GM23248 (cell line): ENCODE data around the gene PLPP3. TPM values are rescaled to one million over a fixed set of nuclear protein-coding genes. Genes with fewer than 3 reads are reported as not detected.

Source experiments
- DNase-seq: peaks from one replicate; pipeline ENCODE4 v3.0.0-alpha.2; 2015
- H2AFZ ChIP-seq: fragments of 200-600 bp; sonication (generic); 2 replicates; pipeline ENCODE4 v1.6.1; 2016; ENCODE audit warnings: antibody characterized with exemption
- H3F3A ChIP-seq: fragments of 200-600 bp; sonication (generic); 2 replicates; pipeline ENCODE4 v1.6.1; 2016; ENCODE audit warnings: mild to moderate bottlenecking, antibody characterized with exemption, mixed run types; ENCODE audit not compliant: insufficient read depth
- H3K27ac ChIP-seq: fragments of 200-600 bp; sonication (generic); 2 replicates; pipeline ENCODE4 v1.5.1; 2016; ENCODE audit warnings: mild to moderate bottlenecking
- H3K27me3 ChIP-seq: fragments of 200-600 bp; sonication (generic); replicated peaks from 2 replicates; pipeline ENCODE4 v1.6.1; 2016; ENCODE audit warnings: mild to moderate bottlenecking; ENCODE audit not compliant: insufficient read depth
- H3K36me3 ChIP-seq: fragments of 200-600 bp; sonication (generic); 2 replicates; pipeline ENCODE4 v1.6.1; 2016; ENCODE audit warnings: low read depth, mild to moderate bottlenecking
- H3K4me1 ChIP-seq: fragments of 200-600 bp; sonication (generic); 2 replicates; pipeline ENCODE4 v1.6.1; 2016; ENCODE audit warnings: mild to moderate bottlenecking; ENCODE audit not compliant: insufficient read depth
- H3K4me2 ChIP-seq: fragments of 200-600 bp; sonication (generic); one replicate; pipeline ENCODE4 v1.6.1; 2016; ENCODE audit warnings: mild to moderate bottlenecking; ENCODE audit not compliant: unreplicated experiment
- H3K4me3 ChIP-seq: fragments of 200-600 bp; sonication (generic); 2 replicates; pipeline ENCODE4 v1.5.1; 2016; ENCODE audit warnings: mild to moderate bottlenecking
- H3K79me2 ChIP-seq: fragments of 200-600 bp; sonication (generic); 2 replicates; pipeline ENCODE4 v1.6.1; 2016; ENCODE audit warnings: mild to moderate bottlenecking; ENCODE audit not compliant: insufficient read depth
- H3K9ac ChIP-seq: fragments of 200-600 bp; sonication (generic); 2 replicates; pipeline ENCODE4 v1.6.1; 2016; ENCODE audit warnings: mild to moderate bottlenecking
- H3K9me2 ChIP-seq: fragments of 200-600 bp; sonication (generic); 2 replicates; pipeline ENCODE4 v1.6.1; 2016; ENCODE audit warnings: mixed run types, mild to moderate bottlenecking, moderate library complexity; ENCODE audit not compliant: insufficient read depth
- H3K9me3 ChIP-seq: fragments of 200-600 bp; sonication (generic); one replicate; pipeline ENCODE4 v1.6.1; 2017; ENCODE audit warnings: low read depth
- H4K20me1 ChIP-seq: fragments of 200-600 bp; sonication (generic); 2 replicates; pipeline ENCODE4 v1.6.0; 2016; ENCODE audit not compliant: insufficient read depth
- EZH2 ChIP-seq: fragments of 200-600 bp; sonication (generic); IDR thresholded peaks from 2 replicates; pipeline ENCODE4 v1.6.1; 2018; ENCODE audit warnings: antibody characterized with exemption, mild to moderate bottlenecking; ENCODE audit not compliant: insufficient read depth, poor library complexity, severe bottlenecking
- EZH2phosphoT487 ChIP-seq: fragments of 200-600 bp; sonication (generic); IDR thresholded peaks from 2 replicates; pipeline ENCODE4 v1.6.1; 2018; ENCODE audit warnings: antibody characterized with exemption, moderate library complexity, mild to moderate bottlenecking, low read depth; ENCODE audit not compliant: insufficient read depth
- WGBS, 2 experiments: methylation state at CpG; one replicate each; pipeline ENCODE4 v1.1.6; 2015 to 2017; ENCODE audit warnings: low lambda C conversion rate in 2 of 2, low coverage in 1 of 2; ENCODE audit errors: missing lambda C conversion rate in 2 of 2; 5-methylcytosine and 5-hydroxymethylcytosine counted together
- in situ Hi-C: fragments of 300-500 bp; cut with MboI; formaldehyde crosslinking; loops from 2 replicates; pipeline ENCODE4 v1.15.0; 2020
- polyA plus RNA-seq: library from polyadenylated mRNA; unstranded; fragments of >200 nt; fragmentation: Nextera tagmentation; extraction: Ambion mirVana; gene quantifications from 2 replicates; pipeline ENCODE4 v1.2.1, GENCODE V29; 2016
- total RNA-seq: library from RNA; depleted of rRNA; stranded (reverse); fragments of >200 nt; shearing (Covaris generic); gene quantifications from 2 replicates; pipeline ENCODE4 v1.2.3, GENCODE V29; 2014

Gene PLPP3
- total and polyA plus RNA-seq, 2 experiments from 2014 or later = 80.1 to 156 TPM

- H4K20me1 ChIP-seq = peaks cover 9% of the 10 kb centered on the region
- WGBS, 2 experiments = 78% methylated on average over 8 of the region's 8 CpGs
Measured at GRCh38 chr1:56527548-56528302, 51.6 kb downstream of the PLPP3 start.

GRCh38 chr1:56526571-56527174 is 52.7 kb downstream of the PLPP3 start:
- H3K4me3 ChIP-seq = no peak overlapping the region
- TF ChIP-seq EZH2phosphoT487 (no peak), EZH2 (no peak)
- H3K9ac ChIP-seq = no peak overlapping the region
- in situ Hi-C loops = no loop called here
- H3K36me3 ChIP-seq = peaks cover 25% of the 10 kb centered on the region
- 32 to 33% methylated on average over 5 of the region's 5 CpGs for WGBS, 2 experiments
- H3F3A ChIP-seq = peaks cover 32% of the 10 kb centered on the region
- H3K27me3 ChIP-seq = no peaks in the 10 kb centered on the region
- H3K4me2 ChIP-seq = no peak overlapping the region
- no peak overlapping the region for H2AFZ ChIP-seq
- no peaks in the 10 kb centered on the region for H3K9me3 ChIP-seq
- no peak overlapping the region for H3K27ac ChIP-seq
- peaks cover 17% of the 10 kb centered on the region for H3K4me1 ChIP-seq
- DNase-seq = peak; percentile 19
- peaks cover 9% of the 10 kb centered on the region for H4K20me1 ChIP-seq
- H3K79me2 ChIP-seq = peaks cover 69% of the 10 kb centered on the region
- H3K9me2 ChIP-seq = no peaks in the 10 kb centered on the region

More at GRCh38 chr1:56527548-56528302, 51.6 kb downstream of the PLPP3 start:
- Histone ChIP-seq H3K9me2 (no peaks in the 10 kb centered on the region), H3K9ac (no peak overlapping the region), H3K27me3 (no peaks in the 10 kb centered on the region), H3K79me2 (peaks cover 75% of the 10 kb centered on the region), H2AFZ (no peak overlapping the region), H3K9me3 (no peaks in the 10 kb centered on the region), H3K4me1 (peaks cover 17% of the 10 kb centered on the region), H3F3A (peaks cover 32% of the 10 kb centered on the region), H3K4me3 (no peak overlapping the region), H3K36me3 (peaks cover 20% of the 10 kb centered on the region), H3K27ac (no peak overlapping the region), H3K4me2 (no peak overlapping the region)
- TF ChIP-seq EZH2phosphoT487 = no peak
- no peak for TF ChIP-seq EZH2
- no peak for DNase-seq
- in situ Hi-C loops = no loop called here

GRCh38 chr1:56525489-56526041 is 53.8 kb downstream of the PLPP3 start:
- Histone ChIP-seq H3K9ac (no peak overlapping the region), H3K4me1 (peaks cover 17% of the 10 kb centered on the region), H3K79me2 (peaks cover 60% of the 10 kb centered on the region), H3K4me2 (peak overlapping the region; percentile 37), H3K27ac (no peak overlapping the region), H3K4me3 (no peak overlapping the region), H2AFZ (no peak overlapping the region), H3K9me3 (no peaks in the 10 kb centered on the region), H3K36me3 (peaks cover 22% of the 10 kb centered on the region), H4K20me1 (no peaks in the 10 kb centered on the region; the same call in 1 of the 2 replicates), H3F3A (peaks cover 32% of the 10 kb centered on the region), H3K27me3 (no peaks in the 10 kb centered on the region), H3K9me2 (no peaks in the 10 kb centered on the region)
- WGBS, 2 experiments = 35 to 44% methylated on average over 4 of the region's 4 CpGs
- TF ChIP-seq EZH2 = no peak
- no peak for TF ChIP-seq EZH2phosphoT487
- DNase-seq = peak; percentile 63
- in situ Hi-C loops = no loop called here

GRCh38 chr1:56524263-56524662 is 55.1 kb downstream of the PLPP3 start:
- H4K20me1 ChIP-seq = no peaks in the 10 kb centered on the region; the same call in 1 of the 2 replicates
- in situ Hi-C loops = no loop called here
- peaks cover 29% of the 10 kb centered on the region for H3F3A ChIP-seq
- TF ChIP-seq EZH2phosphoT487 (no peak), EZH2 (no peak)
- no peaks in the 10 kb centered on the region for H3K9me2 ChIP-seq
- H3K27ac ChIP-seq = no peak overlapping the region
- peaks cover 17% of the 10 kb centered on the region for H3K4me1 ChIP-seq
- 97% methylated on average over 11 of the region's 11 CpGs for WGBS, 2 experiments
- no peak overlapping the region for H2AFZ ChIP-seq
- H3K36me3 ChIP-seq = peaks cover 33% of the 10 kb centered on the region
- H3K9me3 ChIP-seq = no peaks in the 10 kb centered on the region
- H3K9ac ChIP-seq = no peak overlapping the region
- no peak for DNase-seq
- H3K4me2 ChIP-seq = no peak overlapping the region
- H3K79me2 ChIP-seq = peaks cover 49% of the 10 kb centered on the region
- H3K27me3 ChIP-seq = no peaks in the 10 kb centered on the region
- H3K4me3 ChIP-seq = no peak overlapping the region
